Measurements from ENCODE around the gene CCDC134.

CCDC134 gene

GRCh38 chr22:41813726-41814410 lies 13.4 kb downstream of the CCDC134 start:
- no peak for DNase-seq (ENCODE audit: low read depth)
- no peak for TF ChIP-seq CTCF (IDR thresholded peaks at IDR 0.05; ENCODE audit: low read depth, low read length, missing control alignments)
- in situ Hi-C loops (cut with HindIII; ENCODE audit: low sequenced_read_pairs): no loop called here
- H3K4me3 ChIP-seq (ENCODE audit: low read depth, low read length): no peak overlapping the region

- in situ Hi-C loops (cut with HindIII; ENCODE audit: low sequenced_read_pairs): no loop called here
- H3K4me3 ChIP-seq (ENCODE audit: low read depth, low read length): no peak overlapping the region
- no peak for TF ChIP-seq CTCF (IDR thresholded peaks at IDR 0.05; ENCODE audit: low read depth, low read length, missing control alignments)
- no peak for DNase-seq (ENCODE audit: low read depth)
These were observed 15.2 kb downstream of the CCDC134 start for GRCh38 chr22:41815716-41816115.

- in situ Hi-C loops (cut with HindIII; ENCODE audit: low sequenced_read_pairs): no loop called here
- DNase-seq (ENCODE audit: low read depth): no peak
- H3K4me3 ChIP-seq (ENCODE audit: low read depth, low read length): no peak overlapping the region
- TF ChIP-seq CTCF (IDR thresholded peaks at IDR 0.05; ENCODE audit: low read depth, low read length, missing control alignments): no peak
These were observed 15.8 kb downstream of the CCDC134 start for GRCh38 chr22:41816241-41816640.

GRCh38 chr22:41816871-41817270 lies 16.4 kb downstream of the CCDC134 start:
- no peak for DNase-seq (ENCODE audit: low read depth)
- no peak overlapping the region for H3K4me3 ChIP-seq (ENCODE audit: low read depth, low read length)
- TF ChIP-seq CTCF (IDR thresholded peaks at IDR 0.05; ENCODE audit: low read depth, low read length, missing control alignments): no peak
- in situ Hi-C loops (cut with HindIII; ENCODE audit: low sequenced_read_pairs): no loop called here

- no peak for TF ChIP-seq CTCF (IDR thresholded peaks at IDR 0.05; ENCODE audit: low read depth, low read length, missing control alignments)
- no peak overlapping the region for H3K4me3 ChIP-seq (ENCODE audit: low read depth, low read length)
- in situ Hi-C loops (cut with HindIII; ENCODE audit: low sequenced_read_pairs): no loop called here
- DNase-seq (ENCODE audit: low read depth): no peak
These were observed 17.5 kb downstream of the CCDC134 start for GRCh38 chr22:41818011-41818410.

GRCh38 chr22:41818596-41818995 lies 18.1 kb downstream of the CCDC134 start:
- no peak for TF ChIP-seq CTCF (IDR thresholded peaks at IDR 0.05; ENCODE audit: low read depth, low read length, missing control alignments)
- DNase-seq (ENCODE audit: low read depth): no peak
- in situ Hi-C loops (cut with HindIII; ENCODE audit: low sequenced_read_pairs): no loop called here
- no peak overlapping the region for H3K4me3 ChIP-seq (ENCODE audit: low read depth, low read length)

All from astrocyte of the cerebellum (primary cell).